ENCODE data around the gene RYR3. TPM values are rescaled to one million over a fixed set of nuclear protein-coding genes. Genes with fewer than 3 reads are reported as not detected.

RYR3 gene
- total RNA-seq, 1 experiment from 2014 or later: 0.66 TPM

DNA sequence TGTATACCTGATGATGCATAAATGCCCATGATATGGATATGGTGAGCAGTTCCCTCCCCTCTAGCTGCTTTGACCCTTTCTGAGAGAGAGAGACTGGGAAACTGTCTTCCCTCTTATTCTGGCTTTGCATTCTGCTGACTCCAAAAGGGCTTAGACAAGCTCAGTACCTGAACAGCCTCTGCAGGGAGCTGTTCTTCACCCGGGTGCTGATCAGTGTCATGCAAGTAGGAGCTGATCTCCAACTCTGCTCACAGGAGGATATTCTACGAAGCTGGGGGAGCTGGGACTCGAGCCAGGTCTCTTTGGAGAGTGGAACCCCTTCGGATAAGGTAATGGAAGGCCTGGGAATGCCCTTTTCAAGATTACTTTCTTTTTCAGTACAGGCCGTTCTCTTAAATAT, 237.1 kb downstream of the RYR3 start:
- Mint-ChIP-seq H3K27me3 (ENCODE audit: insufficient read depth, unreplicated experiment) (peaks cover 7% of the 10 kb centered on the region), H3K36me3 (ENCODE audit: insufficient read depth, unreplicated experiment) (no peaks in the 10 kb centered on the region), H3K9me3 (ENCODE audit: unreplicated experiment) (no peaks in the 10 kb centered on the region), H3K4me3 (ENCODE audit: unreplicated experiment) (no peak overlapping the region), H3K4me1 (ENCODE audit: low read depth, unreplicated experiment) (no peaks in the 10 kb centered on the region), H3K27ac (ENCODE audit: unreplicated experiment) (no peak overlapping the region)
- intact Hi-C loops (cut with micrococcal nuclease; ENCODE audit: unreplicated experiment): no loop called here
- BruUV-seq (replicated peaks): no TSS peak
- Histone ChIP-seq H3K4me3 (ENCODE audit: low read depth, low read length) (no peak overlapping the region), H3K4me1 (no peaks in the 10 kb centered on the region), H3K36me3 (ENCODE audit: control insufficient read depth, insufficient read depth, low read length) (no peaks in the 10 kb centered on the region), H3K27me3 (replicated peaks; ENCODE audit: control insufficient read depth, insufficient read depth, low read length) (no peaks in the 10 kb centered on the region), H3K9me3 (no peaks in the 10 kb centered on the region)
- TF ChIP-seq, protein P1, sequence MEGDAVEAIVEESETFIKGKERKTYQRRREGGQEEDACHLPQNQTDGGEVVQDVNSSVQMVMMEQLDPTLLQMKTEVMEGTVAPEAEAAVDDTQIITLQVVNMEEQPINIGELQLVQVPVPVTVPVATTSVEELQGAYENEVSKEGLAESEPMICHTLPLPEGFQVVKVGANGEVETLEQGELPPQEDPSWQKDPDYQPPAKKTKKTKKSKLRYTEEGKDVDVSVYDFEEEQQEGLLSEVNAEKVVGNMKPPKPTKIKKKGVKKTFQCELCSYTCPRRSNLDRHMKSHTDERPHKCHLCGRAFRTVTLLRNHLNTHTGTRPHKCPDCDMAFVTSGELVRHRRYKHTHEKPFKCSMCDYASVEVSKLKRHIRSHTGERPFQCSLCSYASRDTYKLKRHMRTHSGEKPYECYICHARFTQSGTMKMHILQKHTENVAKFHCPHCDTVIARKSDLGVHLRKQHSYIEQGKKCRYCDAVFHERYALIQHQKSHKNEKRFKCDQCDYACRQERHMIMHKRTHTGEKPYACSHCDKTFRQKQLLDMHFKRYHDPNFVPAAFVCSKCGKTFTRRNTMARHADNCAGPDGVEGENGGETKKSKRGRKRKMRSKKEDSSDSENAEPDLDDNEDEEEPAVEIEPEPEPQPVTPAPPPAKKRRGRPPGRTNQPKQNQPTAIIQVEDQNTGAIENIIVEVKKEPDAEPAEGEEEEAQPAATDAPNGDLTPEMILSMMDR (IDR thresholded peaks at IDR 0.05; ENCODE audit: insufficient read depth in 1 of 2, low read depth in 1 of 2, low read length in 1 of 2, severe bottlenecking in 1 of 2, unreplicated experiment in 1 of 2): no peak
- ChIA-PET CTCF (no interaction called here), POLR2A (no interaction called here)
- DNase-seq: peak; percentile 61 to 67

DNA sequence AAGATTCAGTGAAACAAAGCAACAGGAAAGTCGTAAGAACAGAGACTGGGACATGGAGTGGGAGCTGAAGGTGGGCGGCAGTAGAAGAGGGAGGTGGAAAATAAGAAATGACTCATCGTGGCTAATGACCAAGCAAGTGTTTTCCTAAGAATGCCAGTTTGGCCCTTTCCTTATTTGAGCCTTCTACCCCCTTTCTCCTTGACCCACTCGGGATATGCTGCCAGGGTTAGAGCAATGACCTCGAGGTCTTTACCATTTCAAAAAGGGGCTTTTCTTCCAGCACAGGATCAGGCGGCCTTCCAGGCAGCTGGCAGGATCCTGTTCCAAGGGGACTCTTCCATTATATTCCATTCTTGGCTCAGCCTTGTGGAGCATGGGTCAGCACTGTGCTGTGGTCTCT, 241.1 kb downstream of the RYR3 start:
- DNase-seq: no peak
- Mint-ChIP-seq H3K9me3 (ENCODE audit: unreplicated experiment) (no peaks in the 10 kb centered on the region), H3K4me1 (ENCODE audit: low read depth, unreplicated experiment) (no peaks in the 10 kb centered on the region), H3K36me3 (ENCODE audit: insufficient read depth, unreplicated experiment) (no peaks in the 10 kb centered on the region), H3K27ac (ENCODE audit: unreplicated experiment) (no peak overlapping the region), H3K4me3 (ENCODE audit: unreplicated experiment) (no peak overlapping the region), H3K27me3 (ENCODE audit: insufficient read depth, unreplicated experiment) (peaks cover 5% of the 10 kb centered on the region)
- intact Hi-C loops (cut with micrococcal nuclease; ENCODE audit: unreplicated experiment): no loop called here
- TF ChIP-seq, protein P1 (IDR thresholded peaks at IDR 0.05; ENCODE audit: insufficient read depth in 1 of 2, low read depth in 1 of 2, low read length in 1 of 2, severe bottlenecking in 1 of 2, unreplicated experiment in 1 of 2): no peak
- Histone ChIP-seq H3K36me3 (ENCODE audit: control insufficient read depth, insufficient read depth, low read length) (no peaks in the 10 kb centered on the region), H3K9me3 (no peaks in the 10 kb centered on the region), H3K27me3 (replicated peaks; ENCODE audit: control insufficient read depth, insufficient read depth, low read length) (no peaks in the 10 kb centered on the region), H3K4me3 (ENCODE audit: low read depth, low read length) (no peak overlapping the region), H3K4me1 (no peaks in the 10 kb centered on the region)
- no TSS peak for BruUV-seq (replicated peaks)
- ChIA-PET POLR2A (no interaction called here), CTCF (no interaction called here)

DNA sequence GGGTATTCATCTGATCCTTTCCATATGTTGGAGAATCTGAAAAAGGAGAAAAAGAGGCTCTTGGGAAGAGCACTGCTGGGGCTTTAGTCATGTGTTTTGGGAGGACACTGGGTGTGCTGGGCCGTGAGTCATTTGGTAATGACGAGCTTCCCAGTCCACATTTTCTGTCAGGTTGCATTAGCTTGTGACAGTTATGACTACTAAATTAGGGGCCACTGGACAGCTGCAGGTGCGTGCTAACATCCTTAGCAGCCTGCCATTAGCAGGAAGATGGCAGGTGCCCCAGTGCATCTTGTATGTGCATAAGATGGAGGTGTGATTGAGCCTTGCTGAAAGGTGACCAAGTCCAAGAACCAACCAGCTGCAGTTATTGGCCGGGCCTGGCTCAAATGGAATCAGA, 242.4 kb downstream of the RYR3 start:
- Histone ChIP-seq H3K4me1 (no peaks in the 10 kb centered on the region), H3K9me3 (no peaks in the 10 kb centered on the region), H3K27me3 (replicated peaks; ENCODE audit: control insufficient read depth, insufficient read depth, low read length) (no peaks in the 10 kb centered on the region), H3K36me3 (ENCODE audit: control insufficient read depth, insufficient read depth, low read length) (no peaks in the 10 kb centered on the region), H3K4me3 (ENCODE audit: low read depth, low read length) (no peak overlapping the region)
- ChIA-PET CTCF (no interaction called here), POLR2A (no interaction called here)
- Mint-ChIP-seq H3K9me3 (ENCODE audit: unreplicated experiment) (no peaks in the 10 kb centered on the region), H3K27ac (ENCODE audit: unreplicated experiment) (no peak overlapping the region), H3K4me1 (ENCODE audit: low read depth, unreplicated experiment) (no peaks in the 10 kb centered on the region), H3K36me3 (ENCODE audit: insufficient read depth, unreplicated experiment) (no peaks in the 10 kb centered on the region), H3K27me3 (ENCODE audit: insufficient read depth, unreplicated experiment) (peaks cover 5% of the 10 kb centered on the region), H3K4me3 (ENCODE audit: unreplicated experiment) (no peak overlapping the region)
- intact Hi-C loops (cut with micrococcal nuclease; ENCODE audit: unreplicated experiment): no loop called here
- no peak for DNase-seq
- BruUV-seq (replicated peaks): no TSS peak
- TF ChIP-seq, protein P1 (IDR thresholded peaks at IDR 0.05; ENCODE audit: insufficient read depth in 1 of 2, low read depth in 1 of 2, low read length in 1 of 2, severe bottlenecking in 1 of 2, unreplicated experiment in 1 of 2): no peak
